A204.1 (cell line): ENCODE data around the gene PCDH19.

Experiments used
- FAIRE-seq: peaks from 2 replicates; lab custom pipeline; 2012; peaks lifted over from hg19 to GRCh38; lab: Jason Lieb, UNC

The PCDH19 gene

GRCh38 chrX:100296183-100296753 lies 113.8 kb downstream of the PCDH19 start:
- no peak for FAIRE-seq

- FAIRE-seq = no peak
These were observed 115.1 kb downstream of the PCDH19 start for GRCh38 chrX:100294965-100295364.

- FAIRE-seq = no peak
These were observed 121.0 kb downstream of the PCDH19 start for GRCh38 chrX:100289066-100289558.

GRCh38 chrX:100277231-100277630 lies 132.8 kb downstream of the PCDH19 start:
- FAIRE-seq = no peak

GRCh38 chrX:100274916-100275315 lies 135.2 kb downstream of the PCDH19 start:
- no peak for FAIRE-seq

GRCh38 chrX:100265179-100265578 lies 144.9 kb downstream of the PCDH19 start:
- no peak for FAIRE-seq

- no peak for FAIRE-seq
These were observed 145.9 kb downstream of the PCDH19 start for GRCh38 chrX:100264200-100264599.

GRCh38 chrX:100263650-100264049 lies 146.4 kb downstream of the PCDH19 start:
- FAIRE-seq = no peak

GRCh38 chrX:100248885-100249493 lies 161.1 kb downstream of the PCDH19 start:
- FAIRE-seq = no peak

- FAIRE-seq = no peak
These were observed 162.2 kb downstream of the PCDH19 start for GRCh38 chrX:100247826-100248225.

- no peak for FAIRE-seq
These were observed 165.4 kb downstream of the PCDH19 start for GRCh38 chrX:100244681-100245080.
